Nephron progenitor cell (in vitro differentiated cells): ENCODE results near the gene NDUFS7.

Experiments
- DNase-seq: peaks from one replicate; pipeline ENCODE4 v3.0.0; 2021
- H3K27ac Mint-ChIP-seq: 2 replicates; pipeline ENCODE4 v1.8.0; 2021; ENCODE audit warnings: mild to moderate bottlenecking, moderate library complexity, mixed read lengths
- H3K27me3 Mint-ChIP-seq: 2 replicates; pipeline ENCODE4 v1.8.0; 2021; ENCODE audit warnings: mild to moderate bottlenecking, low read depth, mixed read lengths; ENCODE audit not compliant: poor library complexity
- H3K36me3 Mint-ChIP-seq: 2 replicates; pipeline ENCODE4 v1.8.0; 2021; ENCODE audit warnings: low read depth, mixed read lengths
- H3K4me1 Mint-ChIP-seq: 2 replicates; pipeline ENCODE4 v1.8.0; 2021; ENCODE audit warnings: mixed read lengths
- H3K4me3 Mint-ChIP-seq: 2 replicates; pipeline ENCODE4 v1.8.0; 2021; ENCODE audit warnings: mild to moderate bottlenecking, moderate library complexity, mixed read lengths
- H3K9me3 Mint-ChIP-seq: 2 replicates; pipeline ENCODE4 v1.8.0; 2021; ENCODE audit warnings: mild to moderate bottlenecking, moderate library complexity, mixed read lengths
- CTCF ChIP-seq: fragments of 200-600 bp; sonication (generic); IDR thresholded peaks from 2 replicates; pipeline ENCODE4 v1.5.0; 2021; ENCODE audit warnings: antibody characterized with exemption

The NDUFS7 gene

GRCh38 chr19:1374250-1374577 lies 9.5 kb upstream of the NDUFS7 start:
- H3K9me3 Mint-ChIP-seq: no peaks in the 10 kb centered on the region
- TF ChIP-seq CTCF: no peak
- peaks cover 5% of the 10 kb centered on the region for H3K27me3 Mint-ChIP-seq
- H3K36me3 Mint-ChIP-seq: peaks cover 51% of the 10 kb centered on the region
- H3K4me3 Mint-ChIP-seq: no peak overlapping the region
- H3K4me1 Mint-ChIP-seq: peaks cover 22% of the 10 kb centered on the region
- peak overlapping the region; percentile 60 for H3K27ac Mint-ChIP-seq
- DNase-seq: no peak

GRCh38 chr19:1376415-1376805 lies 7.3 kb upstream of the NDUFS7 start:
- Mint-ChIP-seq H3K9me3 (no peaks in the 10 kb centered on the region), H3K27ac (peak overlapping the region; percentile 78), H3K27me3 (peaks cover 5% of the 10 kb centered on the region), H3K4me3 (no peak overlapping the region), H3K36me3 (peaks cover 37% of the 10 kb centered on the region), H3K4me1 (peaks cover 16% of the 10 kb centered on the region)
- no peak for TF ChIP-seq CTCF
- DNase-seq: no peak

GRCh38 chr19:1377176-1377964 lies 6.3 kb upstream of the NDUFS7 start:
- peaks cover 17% of the 10 kb centered on the region for H3K4me1 Mint-ChIP-seq

GRCh38 chr19:1377965-1378785 lies 5.5 kb upstream of the NDUFS7 start:
- peaks cover 23% of the 10 kb centered on the region for H3K36me3 Mint-ChIP-seq
- H3K27me3 Mint-ChIP-seq: peaks cover 6% of the 10 kb centered on the region
- H3K27ac Mint-ChIP-seq: no peak overlapping the region
- H3K9me3 Mint-ChIP-seq: peaks cover under 1% of the 10 kb centered on the region
- H3K4me3 Mint-ChIP-seq: no peak overlapping the region
- peaks cover 14% of the 10 kb centered on the region for H3K4me1 Mint-ChIP-seq
- TF ChIP-seq CTCF: no peak
- DNase-seq: no peak

More at GRCh38 chr19:1377176-1377964, 6.3 kb upstream of the NDUFS7 start:
- H3K9me3 Mint-ChIP-seq: no peaks in the 10 kb centered on the region
- no peak for TF ChIP-seq CTCF
- DNase-seq: no peak
- no peak overlapping the region for H3K4me3 Mint-ChIP-seq
- peaks cover 5% of the 10 kb centered on the region for H3K27me3 Mint-ChIP-seq
- H3K36me3 Mint-ChIP-seq: peaks cover 28% of the 10 kb centered on the region
- H3K27ac Mint-ChIP-seq: no peak overlapping the region

GRCh38 chr19:1379126-1379905 lies 4.4 kb upstream of the NDUFS7 start:
- no peak for DNase-seq
- Mint-ChIP-seq H3K36me3 (peaks cover 18% of the 10 kb centered on the region), H3K9me3 (peaks cover 4% of the 10 kb centered on the region), H3K4me1 (peaks cover 11% of the 10 kb centered on the region), H3K27ac (no peak overlapping the region), H3K4me3 (no peak overlapping the region), H3K27me3 (peaks cover 12% of the 10 kb centered on the region)
- TF ChIP-seq CTCF: no peak
